GM19395 (cell line): ENCODE measurements around the gene A4GNT.
"Not testable (repeated sequence)": the region's sequence is repeated elsewhere in the genome, so short reads cannot be mapped to it uniquely, and the experiment has no call there.

Experiments used
- ATAC-seq: cut with Tn5 transposase; IDR thresholded peaks from one replicate; pipeline ENCODE4 v1.9.1; 2021; ENCODE audit warnings: mild to moderate bottlenecking, moderate library complexity; ENCODE audit not compliant: unreplicated experiment

Gene A4GNT

GRCh38 chr3:138132239-138132638, at the start of gene A4GNT:
A4GNT (minus strand) TSS chr3:138132390; CDS start chr3:138131256, 1,134 bp downstream.
- no peak for ATAC-seq

DNA sequence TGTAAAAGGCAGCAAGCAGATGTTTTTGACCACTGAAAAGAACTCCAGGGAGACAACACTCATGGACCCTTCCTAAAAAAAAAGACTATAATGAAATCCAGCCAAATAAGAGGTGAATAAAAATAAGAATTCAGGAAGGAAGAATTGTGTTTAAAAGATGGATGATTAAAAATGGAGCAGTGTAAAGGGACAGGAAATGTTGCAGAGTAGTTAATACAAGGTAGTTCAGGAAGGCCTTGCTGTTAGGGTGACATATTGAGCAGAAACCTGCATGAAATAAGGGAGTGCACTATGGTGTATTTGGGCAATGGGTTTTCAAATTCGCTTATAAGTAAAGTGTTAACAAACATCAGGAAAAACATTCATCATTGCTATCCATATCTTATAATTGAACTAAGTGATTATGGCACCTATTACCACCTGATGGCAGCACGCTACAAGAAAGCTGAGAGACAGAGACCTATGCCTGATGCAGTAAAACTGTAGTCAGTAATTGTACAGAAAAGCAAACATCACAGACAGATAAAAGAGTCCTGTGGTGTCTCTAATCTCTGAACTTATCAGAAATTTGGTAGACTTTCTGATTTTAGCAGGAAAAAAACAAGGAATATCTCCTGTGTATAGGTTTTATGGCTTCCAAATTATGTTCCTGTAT, 48.3 kb upstream of the A4GNT start:
- ATAC-seq: peak; percentile 78

DNA sequence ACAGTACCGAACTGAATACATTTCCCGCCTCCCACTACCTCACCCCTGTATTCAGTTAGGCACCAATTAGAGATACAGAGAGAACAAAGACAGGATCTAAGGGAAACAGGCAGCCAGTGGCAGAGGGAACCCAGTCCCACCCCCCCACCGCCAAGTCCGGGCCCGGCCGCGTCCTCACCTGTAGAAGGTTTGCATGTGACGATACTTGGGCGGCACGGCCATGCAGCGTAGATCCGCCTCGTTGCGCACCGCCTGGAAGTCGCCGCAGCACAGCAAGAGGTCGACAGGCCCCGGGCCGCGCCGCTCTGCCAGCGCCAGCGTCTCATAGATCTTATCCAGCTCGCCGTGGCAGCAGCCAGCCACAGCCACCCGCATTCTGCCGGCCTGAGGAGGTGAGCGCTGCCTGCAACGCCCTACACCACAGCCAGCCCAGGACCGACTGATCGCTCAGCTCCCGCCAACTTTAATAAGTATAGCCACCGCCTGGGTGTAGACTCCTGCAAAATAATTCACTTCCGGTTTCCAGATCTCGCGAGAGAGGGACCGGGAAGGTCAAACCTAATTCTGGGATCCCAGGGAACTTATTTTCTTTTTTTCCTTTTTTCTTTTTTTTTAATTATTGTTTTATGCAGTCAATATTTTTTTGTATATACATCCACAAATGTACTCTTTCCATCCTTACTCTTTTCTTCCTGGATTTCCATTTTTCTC, 42.4 kb upstream of the A4GNT start, which contains the start of gene DBR1:
Gene DBR1, minus strand, starts transcription at position 501 of the 711 bp plus-strand sequence. Its CDS starts 126 bp downstream, at position 375.
- ATAC-seq: peak; percentile 90

- peak; percentile 6 for ATAC-seq
Observed at GRCh38 chr3:138173769-138174420, 41.7 kb upstream of the A4GNT start.

DNA sequence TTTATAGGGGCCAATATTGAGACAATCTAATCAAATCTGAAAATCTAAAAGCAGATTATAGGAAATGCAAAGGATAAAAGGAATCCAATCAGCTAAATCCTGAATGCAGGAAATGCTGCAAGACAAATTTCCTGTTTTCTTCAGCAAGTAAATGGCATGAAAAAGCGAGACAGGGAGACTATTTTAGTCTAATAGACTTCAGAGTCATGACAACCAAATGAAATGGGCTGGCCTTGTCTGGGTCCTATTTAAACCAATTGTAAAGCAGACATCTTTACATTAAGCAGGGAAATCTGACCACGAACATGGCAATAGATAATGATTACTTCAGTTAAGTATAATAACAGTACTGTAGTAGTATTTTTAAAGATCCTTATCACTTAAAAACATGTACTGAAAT, 40.4 kb upstream of the A4GNT start:
- no peak for ATAC-seq

DNA sequence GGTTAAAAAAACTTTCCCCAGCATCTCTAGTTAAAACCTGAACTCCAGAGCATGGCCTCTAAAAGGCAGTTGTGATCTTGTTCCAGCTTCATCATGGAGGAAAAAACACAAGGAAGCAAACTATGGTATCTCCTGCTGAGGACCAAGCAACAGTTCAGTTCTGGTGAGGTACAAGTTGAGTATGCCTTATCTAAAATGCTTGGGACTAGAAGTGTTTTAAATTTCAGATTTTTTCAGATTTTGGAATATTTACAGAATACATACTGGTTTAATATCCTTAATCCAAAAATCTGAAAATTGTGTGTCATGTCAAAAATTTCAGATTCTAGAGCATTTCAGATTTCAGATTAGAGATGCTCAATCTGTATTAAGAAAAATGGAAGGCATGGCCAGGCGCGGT, 32.9 kb upstream of the A4GNT start:
- no peak for ATAC-seq

DNA sequence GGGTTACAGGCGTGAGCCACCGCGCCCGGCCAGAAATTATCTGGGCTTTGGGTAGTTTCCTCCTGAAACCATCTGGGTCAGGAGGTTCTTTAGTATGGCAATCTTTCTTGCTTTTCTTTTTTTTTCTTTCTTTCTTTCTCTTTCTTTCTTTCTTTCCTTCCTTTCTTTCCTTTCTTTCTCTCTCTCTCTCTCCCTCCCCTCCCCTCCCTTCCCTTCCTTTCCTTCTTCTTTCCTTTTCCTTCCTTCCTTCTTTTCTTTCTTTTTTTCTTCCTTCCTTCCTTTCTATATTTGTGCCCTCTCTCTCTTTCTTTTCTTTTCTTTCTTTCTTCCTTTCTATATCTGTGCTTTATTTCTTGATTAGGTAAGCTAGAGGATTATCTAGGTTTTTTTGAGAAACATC, 25.6 kb upstream of the A4GNT start:
- no peak for ATAC-seq

GRCh38 chr3:138154534-138154933, 22.3 kb upstream of the A4GNT start:
- ATAC-seq: no peak

DNA sequence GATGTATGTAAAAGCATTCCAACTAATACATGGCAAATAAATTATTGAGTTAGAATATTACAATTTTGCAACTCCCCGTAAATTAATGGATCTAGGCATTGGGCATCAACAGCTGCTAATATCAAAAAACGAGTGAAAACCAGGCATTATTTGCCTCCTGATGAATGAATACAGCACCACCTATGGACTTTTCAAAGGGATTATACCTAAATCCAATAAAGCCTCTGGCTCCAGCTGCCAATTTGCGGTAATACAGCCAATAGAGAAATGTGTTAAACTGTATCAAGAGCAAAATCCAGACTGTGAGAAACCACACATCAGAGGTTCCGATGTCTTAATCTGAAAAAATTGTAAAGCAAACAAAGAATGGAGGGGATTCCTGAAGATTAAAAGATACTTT, 16.3 kb upstream of the A4GNT start:
- ATAC-seq: no peak

DNA sequence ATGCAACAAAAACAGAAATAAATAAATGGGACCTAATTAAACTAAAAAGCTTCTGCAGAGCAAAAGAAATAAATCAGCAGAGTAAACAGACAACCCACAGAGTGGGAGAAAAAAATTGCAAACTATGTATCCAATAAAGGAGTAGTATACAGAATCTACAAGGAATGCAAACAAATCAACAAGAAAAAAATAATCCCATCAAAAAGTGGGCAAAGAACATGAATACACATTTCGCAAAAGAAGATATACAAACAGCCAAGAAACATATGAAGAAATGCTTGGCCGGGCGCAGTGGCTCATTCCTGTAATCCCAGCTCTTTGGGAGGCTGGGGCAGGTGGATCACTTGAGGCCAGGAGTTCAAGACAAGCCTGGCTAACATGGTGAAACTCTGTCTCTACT, 10.0 kb upstream of the A4GNT start:
- ATAC-seq: not testable (repeated sequence)

DNA sequence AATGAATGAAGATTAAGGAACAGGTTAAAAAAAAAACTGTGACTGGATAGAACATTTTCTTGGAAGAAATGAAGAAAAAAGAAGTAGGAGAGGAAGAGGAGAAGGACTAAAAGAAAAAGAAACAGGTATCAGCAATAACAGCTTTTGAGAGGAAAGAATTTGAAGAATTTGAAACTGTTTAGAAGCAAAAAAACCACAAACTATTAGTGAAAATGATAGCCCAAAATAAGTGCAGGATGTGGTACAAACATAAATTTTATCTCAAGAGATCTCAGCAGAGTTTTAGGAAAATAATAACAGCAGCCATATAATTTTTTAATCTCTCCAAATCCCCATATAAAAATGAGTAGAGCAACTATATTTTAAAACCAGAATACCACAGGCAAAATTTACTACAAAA, 8.8 kb upstream of the A4GNT start:
- no peak for ATAC-seq

GRCh38 chr3:138139691-138140090, 7.5 kb upstream of the A4GNT start:
- ATAC-seq: no peak

DNA sequence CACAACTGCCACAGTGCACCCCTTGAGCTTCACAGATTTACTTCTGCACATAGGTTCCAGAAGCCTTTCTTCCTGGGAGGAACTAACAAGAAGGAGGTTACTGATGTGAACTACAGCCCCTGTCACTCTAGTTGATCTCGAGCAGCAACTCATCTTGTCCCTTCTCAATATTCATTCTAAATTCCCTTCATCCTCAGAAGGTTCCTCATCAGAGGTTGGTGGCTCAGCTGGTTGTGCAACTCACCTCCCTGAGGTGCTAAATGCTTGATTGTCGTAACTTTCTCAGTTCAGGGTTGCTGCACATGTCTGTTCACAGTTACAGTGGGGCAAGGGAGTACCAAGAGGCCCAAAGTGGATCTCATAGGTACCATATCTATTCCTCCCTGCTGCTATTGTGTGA, 5.7 kb upstream of the A4GNT start:
- no peak for ATAC-seq

- no peak for ATAC-seq
Observed at GRCh38 chr3:138136201-138136600, 4.0 kb upstream of the A4GNT start.

GRCh38 chr3:138135833-138136194, 3.6 kb upstream of the A4GNT start:
- ATAC-seq: no peak

- no peak for ATAC-seq
Observed at GRCh38 chr3:138135146-138135832, 3.1 kb upstream of the A4GNT start.

DNA sequence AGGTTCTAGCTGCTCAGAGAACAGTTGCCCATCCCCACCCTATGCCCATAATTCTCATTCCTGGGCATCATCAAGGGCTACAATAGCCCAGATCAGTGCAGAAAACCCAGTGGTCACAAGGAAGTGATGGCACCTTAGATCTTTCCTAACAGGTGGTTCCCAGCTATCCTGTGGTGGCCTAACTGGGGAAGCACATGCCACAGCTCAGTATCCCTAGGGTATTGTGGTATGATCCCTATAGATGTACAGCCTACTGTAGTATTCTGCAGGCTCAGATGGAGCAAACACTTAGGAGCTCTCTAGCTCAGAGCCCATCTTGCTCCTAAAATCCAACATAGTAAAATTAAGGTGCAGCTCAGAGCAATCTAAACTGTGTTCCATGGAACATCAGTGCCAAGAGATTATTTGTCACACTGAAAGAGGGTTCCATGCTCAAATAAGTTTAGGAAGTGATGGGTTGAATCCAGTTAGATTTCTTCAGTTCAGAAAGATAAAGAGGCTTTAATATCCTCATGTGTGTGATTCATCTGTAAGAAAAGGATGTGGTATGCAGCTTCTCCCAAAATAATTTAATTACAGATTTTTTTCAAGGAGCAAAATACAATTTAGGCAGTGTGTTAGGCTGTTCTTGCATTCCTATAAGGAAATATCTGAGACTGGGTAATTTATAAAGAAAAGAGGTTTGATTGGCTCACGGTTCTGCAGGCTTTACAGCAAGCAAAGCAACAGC, 4.4 kb downstream of the A4GNT start:
- no peak for ATAC-seq

- ATAC-seq: no peak
Observed at GRCh38 chr3:138125548-138126221, 6.5 kb downstream of the A4GNT start.

GRCh38 chr3:138124706-138125355, 7.4 kb downstream of the A4GNT start:
- no peak for ATAC-seq

GRCh38 chr3:138124188-138124587, 8.0 kb downstream of the A4GNT start:
- no peak for ATAC-seq
